ENCODE measurements around the gene ANAPC16. TPM values are rescaled to one million over a fixed set of nuclear protein-coding genes. Genes with fewer than 3 reads are reported as not detected.

Gene ANAPC16
- polyA plus RNA-seq, 1 experiment = 67.0 TPM

Small RNAs within 50 kb of the gene (small RNA-seq; reads per million reads assigned to genes)
- not detected for gene RF00019 (ENCODE audit: insufficient read length, low read depth)
- not detected for gene RF00340 (ENCODE audit: insufficient read length, low read depth)

Other genes with a start within 250 kb of the ANAPC16 start
- gene SPOCK2, start 127.5 kb upstream of the ANAPC16 start, polyA plus RNA-seq (2011; rRNA removed) = 0.02 and 0.16 TPM in 2 replicates
- gene ASCC1, start 264 bp downstream of the ANAPC16 start, polyA plus RNA-seq (2011; rRNA removed) = 36.3 and 43.7 TPM in 2 replicates
- 103 and 120 TPM in 2 replicates for gene DDIT4, start 57.9 kb downstream of the ANAPC16 start, polyA plus RNA-seq (2011; rRNA removed)
- gene DNAJB12, start 138.9 kb downstream of the ANAPC16 start, polyA plus RNA-seq (2011; rRNA removed) = 17.9 and 23.3 TPM in 2 replicates